Activated CD4-positive, CD25-positive, alpha-beta regulatory T cell treated with anti-CD3 and anti-CD28 coated beads, Interleukin-2, amount 50 U/mL, for 24 hours (primary cell): ENCODE results near the gene SLC48A1.

ENCODE experiments used
- ATAC-seq, 2 donors: fragments of 150-1000 bp; cut with Tn5 transposase; one replicate each; pipeline ENCODE4 v1.10.0; 2021; ENCODE audit warnings: mild to moderate bottlenecking in 1 of 2, moderate library complexity in 1 of 2

Gene SLC48A1

DNA sequence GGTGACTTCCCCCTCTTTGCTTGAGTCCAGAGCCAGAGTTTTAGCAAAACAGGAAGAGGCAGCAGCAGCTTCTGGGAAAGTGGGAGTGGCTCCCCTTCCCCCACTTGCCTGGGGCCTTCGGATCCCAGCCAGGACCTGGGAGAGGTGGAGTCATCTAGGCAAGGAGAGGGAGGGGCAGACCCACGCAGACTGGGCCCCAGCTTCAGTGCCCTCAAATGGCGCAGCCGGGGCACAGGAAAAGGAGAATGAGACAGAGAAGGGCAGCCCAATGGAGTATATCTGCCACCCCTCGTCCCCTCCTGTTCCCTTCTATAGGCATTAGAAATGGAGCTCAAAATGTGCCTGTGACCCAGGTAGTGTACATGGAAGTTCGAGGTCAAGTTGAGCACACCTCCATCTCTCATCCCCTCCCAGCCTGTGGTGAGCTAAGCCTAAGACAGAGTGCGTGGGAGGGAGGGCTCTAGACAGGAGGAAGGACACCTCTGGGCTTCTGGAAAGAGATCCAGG, 56.0 kb downstream of the SLC48A1 start:
- no peak for ATAC-seq

DNA sequence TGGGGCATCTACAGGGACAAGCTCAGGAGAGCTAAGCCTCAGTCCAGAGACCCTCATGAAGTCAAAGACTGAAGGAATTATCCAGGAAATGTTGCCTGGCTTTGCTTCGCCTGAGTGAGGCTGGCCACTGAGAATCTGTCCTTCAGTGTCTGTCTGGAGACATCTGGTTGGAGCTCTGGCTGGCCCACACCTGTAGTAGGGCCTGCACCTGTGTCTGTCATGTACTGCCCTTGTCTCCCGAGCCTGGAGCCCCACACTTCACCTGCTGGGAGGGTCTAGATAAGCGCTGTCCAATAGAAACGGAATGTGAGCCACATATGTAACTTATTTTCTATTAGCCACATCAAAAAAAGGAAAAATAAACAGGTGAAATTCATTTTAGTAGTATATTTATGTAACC, 56.5 kb downstream of the SLC48A1 start:
- ATAC-seq = no peak
